GM21360 (cell line): ENCODE data around the gene RALGPS1.

Experiments used
- ATAC-seq: cut with Tn5 transposase; IDR thresholded peaks from one replicate; pipeline ENCODE4 v1.9.1; 2021; ENCODE audit warnings: mild to moderate bottlenecking, moderate library complexity; ENCODE audit not compliant: unreplicated experiment

RALGPS1 gene

DNA sequence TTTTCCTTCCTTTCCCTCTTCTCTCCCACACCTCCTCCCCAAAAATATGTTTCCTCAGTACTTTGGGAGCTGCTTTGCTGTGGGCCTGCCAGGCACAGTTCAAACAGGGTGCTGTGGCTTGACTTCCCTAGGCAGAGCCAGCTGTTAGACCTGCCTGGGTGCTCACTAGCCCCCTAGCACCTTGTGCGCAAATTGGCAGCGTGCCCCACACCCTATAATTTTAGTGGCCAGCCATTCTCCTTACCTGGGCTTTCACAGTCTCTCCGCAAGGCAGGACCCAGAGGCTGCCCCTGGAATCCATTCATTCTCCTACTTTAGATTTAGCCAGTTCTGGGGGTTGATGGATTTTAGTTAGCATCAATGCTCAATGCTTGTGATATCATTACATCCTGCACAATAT is 135.6 kb downstream of the RALGPS1 start:
- no peak for ATAC-seq

DNA sequence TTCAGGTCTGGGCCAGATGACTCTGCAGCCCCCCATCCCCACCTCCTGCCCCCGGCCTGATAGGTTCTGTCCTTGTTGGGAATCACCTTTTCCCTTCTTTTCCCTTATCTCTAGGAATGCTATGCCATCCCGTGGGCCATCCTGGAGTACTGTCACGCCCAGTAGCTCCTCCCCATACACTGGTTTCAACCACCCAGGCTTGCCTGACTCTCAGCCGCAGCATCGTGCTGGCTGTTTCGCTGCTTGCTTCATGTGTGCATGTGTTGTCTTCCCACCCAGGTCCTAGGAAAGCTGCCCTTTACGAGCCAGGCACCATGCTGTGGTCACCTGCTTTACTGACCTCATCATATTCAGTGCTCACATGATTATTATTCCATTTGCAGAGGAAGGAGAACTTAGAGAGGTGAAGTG is 136.0 kb downstream of the RALGPS1 start:
- ATAC-seq, result no peak

- ATAC-seq, result no peak
These were observed 137.5 kb downstream of the RALGPS1 start for GRCh38 chr9:127051881-127052595.

DNA sequence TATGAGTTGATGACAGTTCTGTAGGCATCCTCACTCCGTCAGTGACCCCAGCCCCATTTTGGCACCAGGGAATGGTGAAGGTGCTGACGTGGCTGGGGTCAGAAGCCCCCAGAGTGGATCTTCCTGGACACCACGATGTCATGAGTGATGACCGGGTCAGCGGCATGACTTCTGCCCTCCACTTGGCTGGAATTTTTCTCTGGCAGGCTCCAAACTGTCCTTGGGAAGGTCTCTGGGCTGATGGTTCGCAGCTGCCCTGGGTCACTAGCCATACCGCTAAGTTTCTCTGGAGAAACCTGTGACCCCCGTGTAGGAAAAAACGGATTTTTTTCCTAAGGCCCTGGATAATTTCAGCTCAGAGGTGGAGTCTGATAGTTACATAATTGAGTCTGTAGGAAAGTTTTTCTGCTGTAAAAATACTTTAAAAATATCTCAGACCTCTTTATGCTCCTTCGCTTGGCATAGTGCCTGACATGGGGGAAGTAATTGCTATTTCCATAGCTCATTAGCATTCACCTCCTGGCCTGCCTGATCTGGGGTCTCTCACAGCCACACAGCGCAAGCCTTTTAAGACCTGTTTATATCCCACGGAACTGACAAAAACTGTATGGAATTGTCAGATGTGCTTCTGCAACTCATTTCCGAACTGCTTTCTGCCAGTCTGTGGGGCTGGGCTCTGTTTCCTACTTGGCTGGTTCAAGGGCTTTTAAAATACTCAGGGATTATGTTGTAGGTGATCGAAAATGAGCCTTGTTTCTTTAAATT is 138.7 kb downstream of the RALGPS1 start:
- ATAC-seq, result no peak

DNA sequence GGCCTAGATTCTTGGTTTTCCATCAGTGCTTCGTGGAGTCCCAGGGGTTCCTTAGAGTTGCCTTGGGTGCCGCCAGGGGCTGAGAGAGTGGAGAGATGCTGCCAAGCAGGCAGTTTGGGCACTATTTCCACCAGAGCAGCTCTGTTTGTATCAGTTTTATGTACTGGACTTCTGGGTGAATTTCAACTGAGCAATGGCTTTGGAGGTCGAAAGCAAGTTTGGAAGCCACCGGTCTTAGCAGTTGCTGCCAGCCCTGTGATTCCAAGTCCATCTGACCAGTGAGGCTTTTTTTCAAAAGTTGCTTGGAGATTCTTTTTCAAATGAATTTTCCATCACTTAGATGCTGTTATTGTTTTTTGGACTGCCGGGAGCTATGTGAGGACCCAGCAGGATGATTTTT is 139.4 kb downstream of the RALGPS1 start:
- no peak for ATAC-seq

DNA sequence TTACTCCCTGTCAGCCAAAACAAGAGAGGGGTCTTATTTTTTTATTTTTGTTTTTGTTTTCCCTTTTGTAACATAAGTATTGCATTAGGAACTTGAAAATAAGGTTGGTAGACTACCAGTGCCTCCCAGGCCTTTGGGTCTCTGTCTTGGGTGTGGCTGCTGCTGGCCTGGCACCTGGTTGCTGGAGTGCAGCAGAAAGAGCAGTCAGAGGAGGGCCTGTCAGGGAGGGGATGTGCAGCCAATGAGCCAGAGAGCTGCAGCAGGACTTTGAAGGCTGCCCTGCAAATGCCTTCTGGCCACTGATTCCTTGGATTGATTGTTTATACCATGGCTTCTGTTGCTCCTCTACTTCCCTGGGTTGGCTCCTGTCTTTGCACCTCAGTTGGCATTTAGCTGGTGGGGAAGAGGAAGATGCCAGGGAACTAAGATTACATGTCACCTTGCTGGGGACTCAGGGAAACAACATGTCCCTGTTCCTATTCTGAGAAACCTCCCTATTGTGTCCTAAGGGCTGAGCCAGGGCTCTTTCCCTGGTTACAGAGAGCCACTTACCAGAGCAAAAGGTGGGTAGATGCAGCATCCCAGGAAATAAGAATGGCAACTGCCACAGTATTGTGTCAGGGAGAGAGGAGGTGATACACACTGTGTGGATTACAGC is 141.3 kb downstream of the RALGPS1 start:
- no peak for ATAC-seq

DNA sequence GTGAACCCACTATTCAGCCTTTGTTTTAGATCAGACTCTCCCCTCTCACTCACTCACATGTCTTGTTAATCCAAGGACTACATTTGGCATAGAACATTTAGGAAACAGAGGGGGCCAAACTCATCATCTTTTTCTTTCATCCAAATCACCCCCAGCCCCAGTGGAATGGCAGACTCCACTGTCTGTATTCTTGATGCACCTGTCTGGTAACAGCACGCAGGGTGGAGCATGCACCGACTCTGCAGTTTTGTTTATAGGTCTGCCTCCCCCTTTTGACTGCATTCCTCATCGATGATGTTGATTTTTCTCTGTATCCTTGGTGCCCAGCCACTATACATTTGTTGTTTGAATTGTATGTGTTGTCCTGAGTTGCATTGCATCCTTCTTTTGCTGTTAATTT is 141.9 kb downstream of the RALGPS1 start:
- no peak for ATAC-seq

DNA sequence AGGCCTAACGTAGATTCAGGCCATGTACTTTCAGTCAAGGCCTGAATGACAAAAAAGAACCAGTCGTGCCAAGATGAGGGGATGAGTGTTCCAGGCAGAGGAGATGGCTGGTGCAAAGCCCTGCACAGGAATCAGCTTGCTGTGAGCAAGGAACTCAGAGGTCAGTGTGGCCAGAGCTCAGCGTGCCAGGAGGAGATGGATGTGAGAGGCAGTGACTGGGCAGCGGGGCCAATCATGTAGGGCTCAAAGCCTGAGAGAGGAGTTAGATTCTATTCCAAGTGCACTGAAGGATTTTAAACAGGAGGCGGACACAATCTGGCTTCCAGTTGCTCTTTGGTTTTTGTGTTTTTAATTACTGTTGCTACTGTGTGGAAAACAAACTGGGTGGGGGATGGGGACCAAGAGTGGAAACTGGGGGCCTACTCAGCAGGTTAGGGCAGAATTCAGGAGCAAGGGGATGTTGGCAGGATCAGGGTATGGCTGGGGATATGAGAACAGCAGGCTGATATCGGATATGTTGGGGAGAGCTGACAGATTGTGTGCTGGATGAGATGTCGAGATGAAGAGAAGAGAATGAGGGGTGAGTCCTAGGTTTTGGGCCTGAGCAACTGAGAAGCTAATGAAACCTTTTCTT is 143.5 kb downstream of the RALGPS1 start:
- ATAC-seq, result no peak

GRCh38 chr9:127058645-127059021 is 144.1 kb downstream of the RALGPS1 start:
- no peak for ATAC-seq

DNA sequence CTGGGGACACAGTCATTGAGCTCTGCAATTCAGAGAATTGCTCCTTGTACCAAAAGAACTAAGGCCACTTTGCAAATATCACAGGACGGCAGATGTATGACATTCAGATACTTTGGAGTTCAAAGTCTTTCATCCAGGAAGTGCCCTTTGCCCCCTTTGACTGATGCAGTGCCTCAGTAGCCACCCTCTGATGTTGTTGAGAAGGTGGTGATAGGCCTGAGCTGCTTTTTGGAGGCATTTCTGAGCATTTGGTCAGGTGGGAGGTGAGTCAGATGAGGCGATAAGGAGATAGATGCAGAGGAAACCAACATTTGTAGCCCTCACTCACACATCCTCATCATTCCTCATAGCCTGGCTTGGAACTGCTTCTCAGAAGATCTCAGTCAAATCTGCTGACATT is 144.4 kb downstream of the RALGPS1 start:
- no peak for ATAC-seq

DNA sequence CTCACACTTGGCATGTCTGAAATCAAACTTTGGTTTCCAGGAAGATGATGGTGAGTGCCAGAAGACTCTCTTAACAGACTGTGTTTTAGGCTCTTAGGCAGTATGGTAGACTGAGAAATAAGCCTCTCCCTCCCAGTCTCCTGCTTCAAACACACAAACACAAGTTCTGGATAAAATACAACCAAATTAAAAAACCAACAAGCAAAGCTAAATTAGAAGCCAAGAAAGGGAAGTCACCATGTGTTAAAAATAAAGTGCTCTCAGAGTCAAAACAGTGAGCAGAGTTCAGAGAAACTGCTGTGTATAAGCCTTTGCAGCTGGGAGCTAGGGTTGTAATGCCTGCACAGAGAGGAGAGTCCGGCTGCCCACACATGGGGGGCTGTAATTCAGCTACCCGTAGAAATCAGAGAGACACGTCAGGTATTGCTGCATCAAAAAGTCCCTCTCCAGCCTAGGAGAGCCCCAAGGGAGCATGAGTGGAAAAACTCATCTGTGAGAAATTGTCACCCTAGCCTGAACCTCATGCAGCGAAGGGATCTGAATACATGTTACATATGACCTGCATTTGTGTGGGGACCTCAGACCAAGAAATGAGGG is 145.3 kb downstream of the RALGPS1 start:
- ATAC-seq, result no peak

DNA sequence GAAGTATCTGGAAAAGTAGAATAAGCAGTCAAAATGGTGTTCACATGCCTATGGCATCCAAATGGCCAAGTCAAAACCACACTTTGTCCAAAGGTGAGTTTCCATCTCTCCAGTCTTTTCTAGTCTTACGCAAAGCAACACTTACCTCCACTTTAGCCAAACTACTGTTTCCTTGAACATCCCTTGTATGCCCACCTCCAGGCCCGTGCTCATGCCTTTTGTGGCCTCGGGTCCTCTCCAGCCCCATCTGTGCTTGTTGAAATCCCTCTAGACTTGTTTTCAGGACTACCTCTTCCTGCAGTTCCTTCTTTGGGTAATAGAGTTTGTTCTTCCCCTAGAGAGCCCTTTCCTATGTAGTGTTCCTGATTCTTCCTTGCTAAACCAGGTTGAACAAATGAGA is 146.8 kb downstream of the RALGPS1 start:
- ATAC-seq, result no peak

DNA sequence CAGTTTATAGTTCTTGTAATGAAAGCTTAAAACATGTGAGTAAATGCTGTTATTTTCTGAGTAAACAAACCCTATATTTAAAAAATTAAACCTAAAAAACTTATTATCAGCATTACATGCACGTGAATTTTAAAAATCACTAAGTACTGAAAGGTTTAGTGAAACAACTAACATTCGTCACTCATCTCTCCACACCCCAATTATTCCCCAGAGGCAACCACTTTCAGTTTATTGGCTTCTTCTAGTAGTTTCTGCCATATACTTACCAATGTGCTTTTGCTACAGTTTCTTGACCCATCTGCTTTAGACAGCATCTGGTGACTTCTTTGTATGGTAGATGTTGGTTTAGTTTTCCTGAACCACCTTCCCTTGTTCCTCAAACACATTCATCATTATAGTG is 149.8 kb downstream of the RALGPS1 start:
- no peak for ATAC-seq

DNA sequence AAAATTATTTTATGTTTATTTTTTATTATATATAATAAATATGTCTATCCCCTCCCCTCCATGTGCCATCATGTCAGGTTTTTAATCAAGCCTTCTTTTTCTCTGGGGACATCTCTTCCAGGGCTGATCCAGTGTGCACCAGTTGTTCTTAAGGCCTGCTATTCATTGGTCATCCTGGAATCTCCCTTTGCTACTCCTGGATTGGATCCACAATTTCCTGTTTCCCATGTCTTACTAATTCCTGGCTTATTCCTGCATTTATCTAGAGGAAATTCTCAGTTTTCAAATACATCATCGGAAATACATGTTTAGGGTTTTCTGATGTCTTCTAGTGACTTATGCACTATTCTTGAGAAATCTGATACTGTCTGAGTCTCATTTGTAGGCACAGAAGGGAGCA is 151.0 kb downstream of the RALGPS1 start:
- no peak for ATAC-seq

GRCh38 chr9:127066060-127066850 is 151.7 kb downstream of the RALGPS1 start:
- ATAC-seq, result no peak

GRCh38 chr9:127066851-127067136 is 152.2 kb downstream of the RALGPS1 start:
- ATAC-seq, result no peak

DNA sequence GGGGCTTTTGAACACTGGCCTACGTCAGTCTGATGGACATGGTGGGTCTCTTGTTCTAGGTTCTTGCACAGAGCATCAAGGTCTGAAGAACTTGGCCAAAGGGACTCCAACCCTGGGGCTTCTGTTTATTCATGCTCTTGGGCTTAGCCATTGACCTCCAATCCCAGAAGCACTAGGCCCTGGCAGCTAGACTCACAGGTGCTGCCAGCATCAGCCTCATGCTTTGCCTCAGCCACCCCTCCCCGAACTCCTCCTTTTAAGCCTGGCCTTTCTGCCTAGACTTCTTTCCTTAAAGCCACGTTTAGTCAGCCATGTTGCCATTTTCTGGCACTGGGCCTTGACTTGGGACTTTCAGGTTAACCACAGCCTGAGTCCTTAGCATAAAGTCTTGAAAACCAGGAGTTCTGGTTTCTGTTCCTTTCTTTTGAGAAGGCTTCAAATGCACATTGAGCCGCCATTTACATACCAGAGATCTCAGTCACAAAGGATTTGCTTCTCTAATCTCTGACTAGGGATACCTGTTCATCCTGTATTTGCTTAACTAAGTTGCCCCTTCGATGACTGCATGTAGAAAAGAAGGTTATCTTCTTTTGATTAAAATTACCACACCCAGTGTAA is 153.1 kb downstream of the RALGPS1 start:
- ATAC-seq, result no peak

- ATAC-seq, result no peak
These were observed 160.3 kb downstream of the RALGPS1 start for GRCh38 chr9:127074561-127075548.
